HCT116 (cell line): Measurements from ENCODE around the gene DBP.

Experiments used
- CTCF ChIP-seq, 3 experiments: fragments of 200-600 bp in 1 of 3; sonication (generic) in 1 of 3; IDR thresholded peaks in 2 of 3; conservative IDR thresholded peaks in 1 of 3; 2 replicates each; pipeline ENCODE4 v1.5.1; 2012 to 2017; ENCODE audit warnings: low read depth in 2 of 3, low read length in 2 of 3, antibody characterized with exemption in 1 of 3, borderline replicate concordance in 1 of 3, control low read depth in 1 of 3, mild to moderate bottlenecking in 1 of 3, mixed read lengths in 1 of 3, mixed run types in 1 of 3, moderate library complexity in 1 of 3; ENCODE audit not compliant: insufficient read depth in 1 of 3
- EZH2 ChIP-seq: fragments of 200-600 bp; sonication (generic); IDR thresholded peaks from 2 replicates; pipeline ENCODE4 v1.6.1; 2017; ENCODE audit warnings: antibody characterized with exemption, mixed run types
- FOSL1 ChIP-seq: IDR thresholded peaks from 2 replicates; pipeline ENCODE4 v1.6.1; 2012; ENCODE audit warnings: low read depth
- MAX ChIP-seq: IDR thresholded peaks from 2 replicates; pipeline ENCODE4 v1.6.1; 2012
- POLR2A ChIP-seq: IDR thresholded peaks from 2 replicates; pipeline ENCODE4 v1.7.0; 2011; ENCODE audit warnings: borderline replicate concordance; ENCODE audit not compliant: insufficient read depth, insufficient read length; ENCODE audit errors: extremely low read depth
- POLR2AphosphoS5 ChIP-seq: IDR thresholded peaks from 2 replicates; pipeline ENCODE4 v1.6.1; 2011; ENCODE audit warnings: mild to moderate bottlenecking, low read depth, low read length, moderate library complexity
- RAD21 ChIP-seq: IDR thresholded peaks from 2 replicates; pipeline ENCODE4 v1.6.1; 2012; ENCODE audit warnings: low read depth, mild to moderate bottlenecking

GRCh38 chr19:48628486-48629296 is 8.5 kb downstream of the DBP start:
- TF ChIP-seq MAX (no peak), POLR2AphosphoS5 (no peak), EZH2 (no peak), CTCF (IDR thresholded peaks at IDR 0.05 in 2 of 3, conservative IDR thresholded peaks at IDR 0.05 in 1 of 3; ENCODE audit: borderline replicate concordance in 1 of 3, insufficient read depth in 1 of 3, low read depth in 2 of 3, low read length in 2 of 3) (no peak), POLR2A (no peak), RAD21 (no peak), FOSL1 (no peak)
